ENCODE data around the gene PGF. TPM values are rescaled to one million over a fixed set of nuclear protein-coding genes. Genes with fewer than 3 reads are reported as not detected.
A peak's percentile ranks its signal among the peaks of the same experiment; 100 is the strongest.

Gene PGF
- total RNA-seq, 1 experiment from 2014 or later = 9.1 TPM

- Histone ChIP-seq H3K27me3 (replicated peaks; ENCODE audit: control insufficient read depth, insufficient read depth, low read length) (no peaks in the 10 kb centered on the region), H3K4me3 (ENCODE audit: low read depth, low read length) (no peak overlapping the region), H3K9me3 (no peaks in the 10 kb centered on the region), H3K4me1 (no peaks in the 10 kb centered on the region), H3K36me3 (ENCODE audit: control insufficient read depth, insufficient read depth, low read length) (peaks cover 3% of the 10 kb centered on the region; the same call in 1 of the 2 replicates)
- DNase-seq = no peak
- CTCF ChIA-PET = interaction anchor here (0.6 to 4.8 kb wide), 12 partner anchors 12 to 296 kb away, joined by 3 to 122 read pairs (median 4); partner anchors contain the start of genes ACYP1, PROX2 and RPS6KL1
- BruUV-seq (replicated peaks) = no TSS peak
- POLR2A ChIA-PET = interaction anchor here (0.6 to 1.1 kb wide), 2 partner anchors 18 to 147 kb away, joined by 4 to 8 read pairs; partner anchors contain the start of genes MLH3 and RPS6KL1
- Mint-ChIP-seq H3K27me3 (ENCODE audit: insufficient read depth, unreplicated experiment) (no peaks in the 10 kb centered on the region), H3K4me1 (ENCODE audit: low read depth, unreplicated experiment) (no peaks in the 10 kb centered on the region), H3K9me3 (ENCODE audit: unreplicated experiment) (no peaks in the 10 kb centered on the region), H3K27ac (ENCODE audit: unreplicated experiment) (no peak overlapping the region), H3K4me3 (ENCODE audit: unreplicated experiment) (no peak overlapping the region), H3K36me3 (ENCODE audit: insufficient read depth, unreplicated experiment) (peaks cover 40% of the 10 kb centered on the region)
- TF ChIP-seq CTCF (IDR thresholded peaks at IDR 0.05; ENCODE audit: insufficient read depth in 1 of 2, low read depth in 1 of 2, low read length in 1 of 2, severe bottlenecking in 1 of 2, unreplicated experiment in 1 of 2) = no peak
- intact Hi-C loops (cut with micrococcal nuclease; ENCODE audit: unreplicated experiment) = loop anchor here (1.0 kb wide), 2 partner anchors 24 to 44 kb away; partner anchors contain the start of gene DLST
These were observed 50.5 kb downstream of the PGF start for GRCh38 chr14:74904635-74905503.

GRCh38 chr14:74902941-74903705 is 52.3 kb downstream of the PGF start:
- Histone ChIP-seq H3K36me3 (ENCODE audit: control insufficient read depth, insufficient read depth, low read length) (peaks cover 3% of the 10 kb centered on the region; the same call in 1 of the 2 replicates), H3K9me3 (no peaks in the 10 kb centered on the region), H3K4me3 (ENCODE audit: low read depth, low read length) (no peak overlapping the region), H3K27me3 (replicated peaks; ENCODE audit: control insufficient read depth, insufficient read depth, low read length) (no peaks in the 10 kb centered on the region), H3K4me1 (0 out of 2 replicates have a peak, but pooled peaks cover 2% of the 10 kb centered on the region)
- no peak for TF ChIP-seq CTCF (IDR thresholded peaks at IDR 0.05; ENCODE audit: insufficient read depth in 1 of 2, low read depth in 1 of 2, low read length in 1 of 2, severe bottlenecking in 1 of 2, unreplicated experiment in 1 of 2)
- Mint-ChIP-seq H3K36me3 (ENCODE audit: insufficient read depth, unreplicated experiment) (peaks cover 56% of the 10 kb centered on the region), H3K27ac (ENCODE audit: unreplicated experiment) (no peak overlapping the region), H3K4me3 (ENCODE audit: unreplicated experiment) (no peak overlapping the region), H3K4me1 (ENCODE audit: low read depth, unreplicated experiment) (no peaks in the 10 kb centered on the region), H3K27me3 (ENCODE audit: insufficient read depth, unreplicated experiment) (no peaks in the 10 kb centered on the region), H3K9me3 (ENCODE audit: unreplicated experiment) (no peaks in the 10 kb centered on the region)
- DNase-seq = no peak
- CTCF ChIA-PET = interaction anchor here (0.5 to 1.5 kb wide), 2 partner anchors 42 to 239 kb away, joined by 3 to 4 read pairs; no protein-coding TSS in a partner anchor
- intact Hi-C loops (cut with micrococcal nuclease; ENCODE audit: unreplicated experiment) = no loop called here
- POLR2A ChIA-PET = no interaction called here
- BruUV-seq (replicated peaks) = TSS peak; percentile 59

GRCh38 chr14:74898694-74899093 is 56.7 kb downstream of the PGF start:
- no peak overlapping the region for H3K4me3 Mint-ChIP-seq (ENCODE audit: unreplicated experiment)
- intact Hi-C loops (cut with micrococcal nuclease; ENCODE audit: unreplicated experiment) = no loop called here
- peaks cover 85% of the 10 kb centered on the region for H3K36me3 Mint-ChIP-seq (ENCODE audit: insufficient read depth, unreplicated experiment)
- CTCF ChIA-PET = interaction anchor here (0.6 to 2.1 kb wide), 2 partner anchors 38 to 408 kb away, joined by 3 to 8 read pairs; no protein-coding TSS in a partner anchor
- no peaks in the 10 kb centered on the region for H3K27me3 Mint-ChIP-seq (ENCODE audit: insufficient read depth, unreplicated experiment)
- DNase-seq = no peak
- POLR2A ChIA-PET = no interaction called here
- no TSS peak for BruUV-seq (replicated peaks)
- Histone ChIP-seq H3K9me3 (no peaks in the 10 kb centered on the region), H3K4me3 (ENCODE audit: low read depth, low read length) (no peak overlapping the region), H3K36me3 (ENCODE audit: control insufficient read depth, insufficient read depth, low read length) (peaks cover 3% of the 10 kb centered on the region; the same call in 1 of the 2 replicates), H3K4me1 (0 out of 2 replicates have a peak, but pooled peaks cover 2% of the 10 kb centered on the region), H3K27me3 (replicated peaks; ENCODE audit: control insufficient read depth, insufficient read depth, low read length) (no peaks in the 10 kb centered on the region)
- H3K4me1 Mint-ChIP-seq (ENCODE audit: low read depth, unreplicated experiment) = no peaks in the 10 kb centered on the region
- TF ChIP-seq CTCF (IDR thresholded peaks at IDR 0.05; ENCODE audit: insufficient read depth in 1 of 2, low read depth in 1 of 2, low read length in 1 of 2, severe bottlenecking in 1 of 2, unreplicated experiment in 1 of 2) = no peak
- H3K9me3 Mint-ChIP-seq (ENCODE audit: unreplicated experiment) = no peaks in the 10 kb centered on the region
- peak overlapping the region; percentile 27 for H3K27ac Mint-ChIP-seq (ENCODE audit: unreplicated experiment)
